ENCODE results near the gene EIF2AK2.

DNA sequence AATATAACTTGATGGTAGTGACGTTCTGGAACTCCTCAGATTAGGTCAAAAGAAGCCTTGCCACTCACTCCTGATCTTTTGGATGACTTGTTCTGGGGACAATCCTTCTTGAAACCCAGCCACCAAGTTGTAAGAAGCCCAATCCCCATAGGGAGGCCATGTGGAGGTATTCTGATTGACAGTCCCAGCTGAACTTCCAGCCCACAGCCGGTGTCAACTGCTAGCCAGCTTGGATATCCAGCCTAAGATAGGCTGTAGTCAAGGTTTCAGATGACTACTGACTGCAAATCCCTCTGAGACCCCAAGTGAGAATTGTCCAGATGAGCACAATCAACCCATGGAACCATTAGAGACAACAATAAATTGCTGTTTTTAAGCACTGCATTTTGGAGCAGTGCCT is 31.4 kb downstream of the EIF2AK2 start:
- TF ChIP-seq, protein P1, sequence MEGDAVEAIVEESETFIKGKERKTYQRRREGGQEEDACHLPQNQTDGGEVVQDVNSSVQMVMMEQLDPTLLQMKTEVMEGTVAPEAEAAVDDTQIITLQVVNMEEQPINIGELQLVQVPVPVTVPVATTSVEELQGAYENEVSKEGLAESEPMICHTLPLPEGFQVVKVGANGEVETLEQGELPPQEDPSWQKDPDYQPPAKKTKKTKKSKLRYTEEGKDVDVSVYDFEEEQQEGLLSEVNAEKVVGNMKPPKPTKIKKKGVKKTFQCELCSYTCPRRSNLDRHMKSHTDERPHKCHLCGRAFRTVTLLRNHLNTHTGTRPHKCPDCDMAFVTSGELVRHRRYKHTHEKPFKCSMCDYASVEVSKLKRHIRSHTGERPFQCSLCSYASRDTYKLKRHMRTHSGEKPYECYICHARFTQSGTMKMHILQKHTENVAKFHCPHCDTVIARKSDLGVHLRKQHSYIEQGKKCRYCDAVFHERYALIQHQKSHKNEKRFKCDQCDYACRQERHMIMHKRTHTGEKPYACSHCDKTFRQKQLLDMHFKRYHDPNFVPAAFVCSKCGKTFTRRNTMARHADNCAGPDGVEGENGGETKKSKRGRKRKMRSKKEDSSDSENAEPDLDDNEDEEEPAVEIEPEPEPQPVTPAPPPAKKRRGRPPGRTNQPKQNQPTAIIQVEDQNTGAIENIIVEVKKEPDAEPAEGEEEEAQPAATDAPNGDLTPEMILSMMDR (IDR thresholded peaks at IDR 0.05): no peak
- no peak for TF ChIP-seq POLR2A (IDR thresholded peaks at IDR 0.05)
- TF ChIP-seq POLR2AphosphoS5 (IDR thresholded peaks at IDR 0.05): no peak
- no peak for TF ChIP-seq EP300 (IDR thresholded peaks at IDR 0.05)

All from stomach (tissue), 4 donors.